Mesothelial cell of epicardium (in vitro differentiated cells): ENCODE results near the gene CDC45. TPM values are rescaled to one million over a fixed set of nuclear protein-coding genes. Genes with fewer than 3 reads are reported as not detected.
A peak's percentile ranks its signal among the peaks of the same experiment; 100 is the strongest.
"Not testable (repeated sequence)": the region's sequence is repeated elsewhere in the genome, so short reads cannot be mapped to it uniquely, and the experiment has no call there.

Source experiments
- DNase-seq, 2 experiments: peaks; one replicate each; pipeline ENCODE4 v3.0.0; 2021; ENCODE audit warnings: low spot score in 2 of 2; ENCODE audit not compliant: unreplicated experiment in 2 of 2
- H3K27ac Mint-ChIP-seq: 2 replicates; pipeline ENCODE4 v1.8.0; 2021; ENCODE audit warnings: mixed read lengths
- H3K27me3 Mint-ChIP-seq: 2 replicates; pipeline ENCODE4 v1.8.0; 2021; ENCODE audit warnings: low read depth, mixed read lengths
- H3K36me3 Mint-ChIP-seq: 2 replicates; pipeline ENCODE4 v1.8.0; 2021; ENCODE audit warnings: mixed read lengths
- H3K4me1 Mint-ChIP-seq: 2 replicates; pipeline ENCODE4 v1.8.0; 2021; ENCODE audit warnings: mixed read lengths
- H3K4me3 Mint-ChIP-seq: 2 replicates; pipeline ENCODE4 v1.8.0; 2021; ENCODE audit warnings: mild to moderate bottlenecking, moderate library complexity, mixed read lengths
- H3K9me3 Mint-ChIP-seq: 2 replicates; pipeline ENCODE4 v1.8.0; 2021; ENCODE audit warnings: mixed read lengths
- total RNA-seq: library from RNA; stranded (reverse); gene quantifications from 3 replicates; pipeline ENCODE4 v1.2.1, GENCODE V29; 2021
- TF ChIP-seq, protein P1 (sequence below): fragments of 200-600 bp; sonication (generic); IDR thresholded peaks from one replicate; pipeline ENCODE4 v1.5.0; 2021; ENCODE audit warnings: antibody characterized with exemption; ENCODE audit not compliant: unreplicated experiment

Gene CDC45
- total RNA-seq, 1 donor from 2014 or later, result 15.3 TPM

DNA sequence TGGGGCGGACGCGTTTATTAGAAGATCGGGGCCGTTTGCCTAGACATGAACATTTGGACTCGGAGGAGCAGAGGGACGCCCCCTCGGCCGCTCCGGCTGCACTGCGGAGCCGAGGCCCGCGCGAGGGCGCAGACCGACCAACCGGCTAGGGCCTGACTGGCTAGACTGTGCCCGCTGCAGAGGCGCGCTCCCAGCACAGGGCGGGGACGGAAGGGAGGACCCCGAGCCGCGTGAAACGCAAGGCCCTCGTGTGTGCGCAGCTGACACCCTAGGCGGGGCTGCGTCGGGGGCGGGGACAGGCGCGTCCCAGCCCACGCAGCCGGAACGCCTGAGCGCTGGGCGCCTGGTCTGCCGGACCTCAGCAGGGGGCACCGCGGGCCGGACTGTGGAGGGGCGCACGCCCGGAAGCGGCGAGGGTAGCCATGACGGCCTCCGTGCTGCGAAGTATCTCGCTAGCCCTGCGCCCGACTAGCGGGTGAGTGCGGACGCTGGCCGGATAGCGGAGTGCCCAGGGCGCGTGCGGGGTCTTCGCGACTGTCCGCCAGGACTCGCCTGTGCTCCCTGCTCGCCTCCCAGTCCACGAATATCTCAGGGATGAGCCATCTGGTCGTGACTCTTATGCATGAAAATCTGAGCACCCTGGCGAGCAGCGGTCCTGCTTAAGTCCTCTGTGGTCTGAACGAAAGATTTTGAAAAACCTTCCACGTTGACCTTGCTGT lies 47.4 kb upstream of the CDC45 start, which contains the start of gene MRPL40:
Gene MRPL40, plus strand, starts transcription at position 413 of the 719 bp plus-strand sequence. Its CDS starts 10 bp downstream, at position 423.
- Mint-ChIP-seq H3K4me3 (peak within 1 kb of the TSS; percentile 89), H3K36me3 (peaks cover 12% of the 10 kb centered on the region), H3K27ac (peak within 1 kb of the TSS; percentile 96), H3K27me3 (no peaks in the 10 kb centered on the region), H3K9me3 (no peaks in the 10 kb centered on the region), H3K4me1 (peaks cover 22% of the 10 kb centered on the region)
- TF ChIP-seq, protein P1, sequence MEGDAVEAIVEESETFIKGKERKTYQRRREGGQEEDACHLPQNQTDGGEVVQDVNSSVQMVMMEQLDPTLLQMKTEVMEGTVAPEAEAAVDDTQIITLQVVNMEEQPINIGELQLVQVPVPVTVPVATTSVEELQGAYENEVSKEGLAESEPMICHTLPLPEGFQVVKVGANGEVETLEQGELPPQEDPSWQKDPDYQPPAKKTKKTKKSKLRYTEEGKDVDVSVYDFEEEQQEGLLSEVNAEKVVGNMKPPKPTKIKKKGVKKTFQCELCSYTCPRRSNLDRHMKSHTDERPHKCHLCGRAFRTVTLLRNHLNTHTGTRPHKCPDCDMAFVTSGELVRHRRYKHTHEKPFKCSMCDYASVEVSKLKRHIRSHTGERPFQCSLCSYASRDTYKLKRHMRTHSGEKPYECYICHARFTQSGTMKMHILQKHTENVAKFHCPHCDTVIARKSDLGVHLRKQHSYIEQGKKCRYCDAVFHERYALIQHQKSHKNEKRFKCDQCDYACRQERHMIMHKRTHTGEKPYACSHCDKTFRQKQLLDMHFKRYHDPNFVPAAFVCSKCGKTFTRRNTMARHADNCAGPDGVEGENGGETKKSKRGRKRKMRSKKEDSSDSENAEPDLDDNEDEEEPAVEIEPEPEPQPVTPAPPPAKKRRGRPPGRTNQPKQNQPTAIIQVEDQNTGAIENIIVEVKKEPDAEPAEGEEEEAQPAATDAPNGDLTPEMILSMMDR, result no peak
- peak; percentile 80 to 87 for DNase-seq

DNA sequence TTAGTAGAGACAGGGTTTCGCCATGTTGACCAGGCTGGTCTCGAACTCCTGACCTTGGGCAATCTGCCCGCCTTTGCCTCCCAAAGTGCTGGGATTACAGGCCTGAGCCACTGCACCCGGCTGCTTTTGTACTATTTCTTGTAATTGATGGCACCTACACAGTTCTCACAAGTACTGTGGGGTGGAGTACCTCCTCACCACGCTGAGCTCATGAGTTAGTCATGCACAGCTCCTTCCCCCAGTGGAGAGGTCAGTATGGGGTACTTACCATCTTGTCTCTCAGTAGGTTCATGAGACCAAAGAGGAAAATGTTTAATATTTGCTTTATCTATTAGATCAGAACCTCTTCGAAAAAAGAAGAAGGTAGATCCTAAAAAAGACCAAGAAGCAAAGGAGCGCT lies 45.3 kb upstream of the CDC45 start:
- H3K4me3 Mint-ChIP-seq, result peak overlapping the region; percentile 89
- no peak for DNase-seq
- H3K27ac Mint-ChIP-seq, result no peak overlapping the region
- H3K9me3 Mint-ChIP-seq, result no peaks in the 10 kb centered on the region
- TF ChIP-seq, protein P1, result no peak
- H3K36me3 Mint-ChIP-seq, result peaks cover 10% of the 10 kb centered on the region
- peaks cover 21% of the 10 kb centered on the region for H3K4me1 Mint-ChIP-seq
- H3K27me3 Mint-ChIP-seq, result no peaks in the 10 kb centered on the region

DNA sequence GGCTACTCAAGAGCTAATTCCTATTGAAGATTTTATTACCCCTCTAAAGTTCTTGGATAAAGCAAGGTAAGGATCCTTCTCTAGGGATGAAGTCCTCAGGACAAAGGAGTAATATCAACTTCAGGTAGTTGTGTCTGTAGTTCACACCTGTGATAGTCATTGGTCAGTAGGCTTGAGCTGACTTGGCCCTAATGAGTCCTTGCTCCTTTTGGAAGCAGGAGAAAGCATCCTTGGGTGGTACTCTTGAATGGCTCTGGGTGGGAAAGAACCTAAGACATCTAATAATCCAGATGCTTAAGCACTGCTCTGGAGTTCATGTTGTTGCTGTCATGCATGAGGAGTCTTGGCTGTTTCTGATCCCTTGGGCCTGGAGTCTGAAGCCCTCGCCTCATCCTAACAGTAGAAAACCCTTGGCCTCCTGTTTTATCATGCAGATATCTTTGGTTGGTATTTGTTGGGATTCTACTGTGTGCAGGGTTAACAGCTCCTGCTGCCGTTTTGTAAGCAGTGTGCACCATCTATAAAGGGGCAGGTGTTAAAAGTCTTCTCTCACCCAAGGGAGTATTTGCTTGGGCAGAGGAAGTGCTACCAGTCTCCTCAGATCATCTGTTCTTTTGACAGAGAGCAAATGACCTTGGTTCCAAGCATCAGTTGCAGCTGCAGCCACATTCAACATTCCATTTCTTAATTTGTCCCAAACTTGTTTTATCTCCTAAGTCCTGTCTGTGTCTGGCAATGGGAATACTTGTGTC lies 44.7 kb upstream of the CDC45 start:
- DNase-seq, result no peak
- no peaks in the 10 kb centered on the region for H3K9me3 Mint-ChIP-seq
- H3K27ac Mint-ChIP-seq, result no peak overlapping the region
- H3K36me3 Mint-ChIP-seq, result peaks cover 10% of the 10 kb centered on the region
- TF ChIP-seq, protein P1, result no peak
- H3K4me1 Mint-ChIP-seq, result peaks cover 15% of the 10 kb centered on the region
- H3K4me3 Mint-ChIP-seq, result no peak overlapping the region
- no peaks in the 10 kb centered on the region for H3K27me3 Mint-ChIP-seq

DNA sequence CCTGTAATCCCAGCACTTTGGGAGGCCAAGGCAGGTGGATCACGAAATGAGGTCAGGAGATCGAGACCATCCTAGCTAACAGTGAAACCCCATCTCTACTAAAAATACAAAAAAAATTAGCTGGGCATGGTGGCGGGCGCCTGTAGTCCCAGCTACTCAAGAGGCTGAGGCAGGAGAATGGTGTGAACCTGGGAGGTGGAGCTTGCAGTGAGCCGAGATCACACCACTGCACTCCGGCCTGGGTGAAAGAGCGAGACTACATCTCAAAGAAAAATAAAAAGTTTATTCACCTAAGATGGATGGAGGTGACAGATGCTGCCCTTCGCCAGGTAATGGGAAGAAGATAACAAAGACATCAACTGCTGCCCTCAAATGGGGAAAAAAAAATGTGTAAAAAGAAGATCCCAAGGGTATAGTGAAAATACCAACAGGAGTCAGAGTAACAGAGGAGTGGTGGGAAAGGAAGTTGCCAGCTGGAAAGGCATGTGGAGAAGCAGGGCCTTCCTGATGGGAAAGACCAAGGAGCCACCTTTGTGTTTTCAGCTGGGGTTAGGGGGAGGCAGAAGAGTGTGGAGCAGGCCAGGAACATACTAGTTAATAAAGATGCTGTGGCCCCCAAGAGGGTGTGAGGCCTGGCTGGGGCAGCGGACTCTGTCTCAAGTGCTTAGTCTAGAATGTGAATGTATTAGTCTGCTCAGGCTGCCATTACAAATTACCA lies 43.1 kb upstream of the CDC45 start:
- not testable (repeated sequence) for H3K27ac Mint-ChIP-seq, H3K4me1 Mint-ChIP-seq, H3K4me3 Mint-ChIP-seq, H3K9me3 Mint-ChIP-seq, DNase-seq, H3K27me3 Mint-ChIP-seq
- H3K36me3 Mint-ChIP-seq, result peaks cover 10% of the 10 kb centered on the region

DNA sequence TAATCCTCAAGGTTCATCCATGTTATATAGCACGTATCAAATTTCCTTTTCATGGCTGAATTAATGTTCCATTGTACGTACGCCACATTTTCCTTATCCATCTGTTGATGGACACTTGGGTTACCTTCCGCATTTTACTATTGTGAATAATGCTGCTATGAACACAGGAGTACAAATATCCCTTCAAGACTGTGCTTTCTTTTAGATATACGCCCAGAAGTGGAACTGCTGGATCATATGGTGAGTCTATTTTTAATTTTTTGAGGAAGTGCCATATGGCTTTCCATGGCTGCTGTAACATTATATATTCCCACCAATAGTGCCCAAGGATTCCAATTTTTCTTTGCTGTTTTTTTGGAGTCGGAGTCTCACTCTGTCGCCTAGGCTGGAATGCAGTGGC lies 41.4 kb upstream of the CDC45 start:
- no peak overlapping the region for H3K27ac Mint-ChIP-seq
- no peak overlapping the region for H3K4me3 Mint-ChIP-seq
- no peak for DNase-seq
- peaks cover 10% of the 10 kb centered on the region for H3K36me3 Mint-ChIP-seq
- no peaks in the 10 kb centered on the region for H3K27me3 Mint-ChIP-seq
- TF ChIP-seq, protein P1, result no peak
- H3K4me1 Mint-ChIP-seq, result peaks cover 2% of the 10 kb centered on the region
- no peaks in the 10 kb centered on the region for H3K9me3 Mint-ChIP-seq
